Activated CD4-positive, alpha-beta T cell treated with anti-CD3 and anti-CD28 coated beads, Interleukin-10, Interleukin-2, amounts not matched to agents 100 ng/mL and 50 ng/mL, durations not matched to agents 16 hours and 8 hours (primary cell): Measurements from ENCODE around the gene EXOC3L1.
A peak's percentile ranks its signal among the peaks of the same experiment; 100 is the strongest.

Experiments
- DNase-seq: peaks from one replicate; pipeline ENCODE4 v3.0.0-alpha.2; 2020

EXOC3L1 gene

GRCh38 chr16:67158637-67159600, 31.0 kb downstream of the EXOC3L1 start:
- DNase-seq, result peak; percentile 92

DNA sequence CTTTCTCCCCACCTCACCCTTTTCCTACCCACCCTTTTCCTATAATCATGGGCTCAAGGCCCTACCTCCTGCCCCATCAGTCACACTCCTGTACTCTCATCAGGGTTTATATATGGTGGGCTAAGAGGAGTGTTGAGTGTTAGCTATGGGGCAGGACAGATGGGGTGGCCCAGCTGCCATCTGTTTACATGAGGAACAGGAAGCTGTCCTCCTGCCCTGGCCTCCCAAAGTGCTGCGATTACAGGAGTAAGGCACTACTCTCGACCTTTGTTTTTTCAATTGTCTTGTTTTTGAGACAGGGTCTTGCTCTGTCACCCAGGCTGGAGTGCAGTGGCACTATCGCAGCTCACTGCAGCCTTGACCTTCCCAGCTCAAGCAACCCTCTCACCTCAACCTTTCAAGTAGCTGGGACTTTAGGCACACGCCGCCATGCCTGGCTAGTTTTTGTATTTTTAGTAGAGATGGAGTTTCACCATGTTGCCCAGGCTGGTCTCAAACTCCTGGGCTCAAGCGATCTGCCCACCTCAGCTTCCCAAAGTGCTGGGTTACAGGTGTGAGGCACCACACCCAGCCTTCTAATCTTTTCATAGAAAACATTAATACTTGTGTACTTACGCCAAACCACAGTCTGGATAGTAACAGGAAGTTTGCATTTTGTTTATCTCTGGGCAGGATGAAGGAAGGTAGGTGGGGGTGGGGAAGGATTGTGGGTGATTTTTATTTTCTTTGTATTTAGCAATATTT, 31.9 kb downstream of the EXOC3L1 start:
- DNase-seq, result no peak

DNA sequence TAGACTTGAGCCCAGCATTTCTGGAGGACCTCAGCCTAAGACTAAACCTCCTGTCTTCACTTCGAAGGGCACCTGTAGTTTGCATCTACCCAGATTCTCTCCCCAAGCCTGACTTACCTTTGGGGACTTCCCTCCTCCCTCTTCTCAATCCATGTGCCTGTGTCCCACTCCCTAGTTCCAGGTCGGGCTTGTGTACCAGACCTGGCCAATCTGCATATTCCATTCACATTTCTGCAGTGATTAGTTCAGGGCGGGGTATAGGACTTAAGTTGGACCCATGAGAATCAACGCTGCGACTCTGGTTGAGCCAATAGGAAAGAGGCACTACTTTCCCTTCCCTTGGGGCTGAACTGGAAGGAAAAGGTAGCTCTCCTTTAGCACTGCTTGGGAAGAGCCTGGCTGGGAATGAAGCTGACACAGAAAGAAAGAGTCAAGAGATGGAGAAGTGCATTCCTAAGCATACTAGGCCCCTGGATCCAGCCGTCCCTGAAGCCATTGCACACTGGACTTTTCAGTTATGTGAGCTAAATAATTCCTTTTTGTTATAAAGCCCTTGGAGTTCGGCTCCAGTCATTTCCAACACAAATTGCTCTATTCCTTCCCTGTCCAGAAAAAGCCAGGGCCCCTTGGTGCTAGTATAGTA, 32.7 kb downstream of the EXOC3L1 start:
- DNase-seq, result no peak

DNA sequence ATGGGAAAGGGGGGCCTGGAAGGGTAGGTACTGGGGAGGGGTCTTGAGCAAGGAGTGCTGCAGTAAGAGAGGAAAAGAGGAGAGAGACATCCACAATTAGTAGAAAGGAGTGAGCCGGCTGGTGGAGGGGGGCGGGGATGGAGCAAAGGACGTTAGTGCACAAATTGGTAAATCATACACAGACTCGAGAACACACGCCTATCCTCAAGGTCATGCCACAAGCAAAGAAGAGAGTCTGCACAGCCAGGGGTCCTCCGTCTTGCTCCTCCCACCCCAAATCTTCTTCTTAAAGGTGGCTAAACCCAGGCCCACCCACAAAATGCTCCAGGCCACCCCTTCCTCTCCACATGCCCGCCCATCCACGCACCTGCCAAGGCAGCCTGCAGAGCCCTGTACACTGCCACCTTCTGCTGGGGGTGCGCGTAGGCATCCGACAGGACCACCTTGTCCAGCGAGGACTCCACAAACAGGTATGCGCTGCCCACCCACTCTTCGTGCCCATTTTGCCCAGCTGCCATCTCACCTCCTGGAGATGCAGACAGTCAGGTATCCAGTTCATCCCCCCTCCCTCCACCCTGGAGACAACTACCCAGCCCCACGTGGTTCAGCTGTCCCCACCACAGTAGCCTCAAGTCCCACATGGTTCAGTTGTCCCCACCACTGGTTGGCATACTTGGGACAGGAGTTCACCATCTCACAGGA, 33.6 kb downstream of the EXOC3L1 start:
- no peak for DNase-seq

DNA sequence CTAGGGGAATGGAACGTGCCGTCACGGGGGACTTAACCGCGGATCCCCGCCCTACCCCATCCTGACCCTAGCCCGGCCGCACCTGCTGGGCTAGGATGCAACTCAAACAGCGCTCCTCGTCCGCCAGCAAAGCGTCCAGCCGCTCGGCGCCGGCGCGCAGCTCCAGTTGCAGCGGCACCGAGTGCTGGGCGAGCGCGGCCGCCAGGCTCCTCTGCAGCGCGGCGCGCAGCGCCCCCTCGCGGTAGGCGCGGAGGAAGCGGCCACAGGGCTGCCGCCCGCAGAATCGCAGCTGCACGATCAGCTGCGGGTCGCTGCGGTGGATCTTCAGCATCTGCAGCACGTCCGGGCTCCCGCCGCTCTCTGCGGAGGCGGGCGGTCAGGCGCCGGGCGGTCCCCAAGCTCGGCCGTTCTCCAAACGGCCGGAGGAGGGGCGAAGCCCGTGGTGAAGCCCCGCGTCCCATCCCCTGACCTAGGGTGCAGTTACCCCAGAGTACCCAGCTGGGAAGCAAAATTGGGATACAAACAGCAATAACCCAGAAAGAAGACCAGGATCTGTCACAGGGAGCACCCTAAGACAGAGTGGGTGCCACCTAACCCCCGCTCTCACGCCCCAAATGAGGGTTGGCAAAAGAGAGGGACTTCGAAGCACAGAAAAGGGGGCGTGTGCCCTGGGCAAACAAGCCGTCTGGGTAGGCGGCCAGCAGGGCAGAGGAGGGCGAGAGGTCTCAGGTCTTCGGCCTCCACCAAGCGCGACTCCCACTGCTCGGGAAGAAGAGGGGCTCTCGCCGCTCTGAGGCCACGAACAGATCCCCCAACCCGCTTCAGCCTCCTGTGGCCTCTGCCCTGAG, 34.4 kb downstream of the EXOC3L1 start:
- DNase-seq, result peak; percentile 88

GRCh38 chr16:67154578-67155294, 35.2 kb downstream of the EXOC3L1 start:
- no peak for DNase-seq

DNA sequence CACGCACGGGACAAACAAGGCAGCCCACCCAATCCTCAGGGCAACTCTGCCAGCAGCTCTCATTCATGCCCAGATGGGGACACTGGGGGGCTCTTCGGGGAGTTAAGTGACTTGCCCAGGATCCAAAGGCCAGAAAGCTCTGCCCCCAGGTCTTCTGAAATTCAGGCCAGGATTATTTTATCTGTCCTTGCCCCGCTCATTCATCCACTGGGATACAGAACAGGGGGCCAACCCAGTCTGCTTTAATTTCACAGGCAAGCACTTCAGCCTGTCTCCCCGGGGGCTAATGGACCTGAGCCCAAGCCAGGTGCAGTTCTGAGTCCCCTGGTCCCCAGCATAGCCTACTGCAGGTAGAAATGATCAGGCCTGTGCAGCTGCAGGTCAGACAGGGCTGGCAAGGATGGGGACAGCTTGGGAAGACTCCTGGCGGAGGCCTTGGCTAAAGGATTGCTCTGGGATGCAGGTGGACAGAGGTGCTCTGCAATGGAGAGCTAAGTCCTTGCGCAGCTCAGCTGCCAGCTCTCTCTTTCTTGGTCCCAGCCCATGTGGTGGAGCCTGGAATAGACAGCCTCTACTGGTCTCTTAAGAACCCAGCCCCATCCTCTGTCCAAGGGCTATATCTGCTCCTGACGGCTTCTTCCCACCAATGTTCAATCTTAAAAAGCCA, 38.4 kb downstream of the EXOC3L1 start:
- DNase-seq, result no peak

- peak; percentile 51 for DNase-seq
Observed at GRCh38 chr16:67150833-67151396, 39.0 kb downstream of the EXOC3L1 start, which contains the start of gene B3GNT9. Gene B3GNT9, minus strand, starts transcription at chr16:67150998. Its CDS starts 513 bp downstream, at chr16:67150485.

DNA sequence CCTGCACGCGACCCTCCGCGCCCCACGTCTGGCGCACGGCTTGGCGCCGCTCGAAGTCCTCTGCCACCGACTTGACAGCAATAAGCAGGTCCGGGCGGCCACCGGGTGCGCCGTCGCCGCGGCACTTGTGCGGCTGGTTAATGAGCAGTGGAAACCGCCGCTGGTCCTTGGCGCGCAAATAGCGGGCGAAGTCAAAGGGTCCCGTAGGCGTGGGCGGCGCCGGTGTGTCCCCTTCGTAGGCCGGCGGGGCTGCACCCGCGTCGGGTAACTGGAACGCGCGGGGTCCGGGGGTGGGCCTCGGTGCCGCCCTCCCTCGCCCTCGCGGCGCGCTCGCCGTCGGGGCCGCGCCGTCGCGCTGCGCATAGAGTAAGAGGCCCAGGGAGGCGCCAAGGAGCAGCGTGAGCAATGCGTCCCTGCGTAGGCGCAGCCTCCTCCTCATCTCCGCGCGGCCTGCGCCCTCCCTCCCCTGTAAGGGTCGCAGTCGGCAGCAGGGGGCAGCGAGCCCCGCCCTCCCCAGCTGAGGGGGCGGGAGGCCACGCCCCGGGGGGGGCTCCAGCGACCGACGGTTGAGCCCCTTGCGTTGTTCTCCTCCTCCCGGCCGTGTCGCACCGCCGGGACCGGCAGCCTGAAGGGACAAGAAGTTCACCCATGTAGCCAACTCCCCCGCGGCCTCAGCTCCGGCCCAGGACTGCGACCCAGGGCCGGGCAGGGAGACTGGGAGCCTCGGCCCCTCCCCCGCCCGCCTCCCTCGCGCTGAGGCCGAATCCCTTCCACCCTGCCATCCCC, 39.7 kb downstream of the EXOC3L1 start:
- peak; percentile 61 for DNase-seq

GRCh38 chr16:67149276-67150046, 40.5 kb downstream of the EXOC3L1 start:
- DNase-seq, result no peak

DNA sequence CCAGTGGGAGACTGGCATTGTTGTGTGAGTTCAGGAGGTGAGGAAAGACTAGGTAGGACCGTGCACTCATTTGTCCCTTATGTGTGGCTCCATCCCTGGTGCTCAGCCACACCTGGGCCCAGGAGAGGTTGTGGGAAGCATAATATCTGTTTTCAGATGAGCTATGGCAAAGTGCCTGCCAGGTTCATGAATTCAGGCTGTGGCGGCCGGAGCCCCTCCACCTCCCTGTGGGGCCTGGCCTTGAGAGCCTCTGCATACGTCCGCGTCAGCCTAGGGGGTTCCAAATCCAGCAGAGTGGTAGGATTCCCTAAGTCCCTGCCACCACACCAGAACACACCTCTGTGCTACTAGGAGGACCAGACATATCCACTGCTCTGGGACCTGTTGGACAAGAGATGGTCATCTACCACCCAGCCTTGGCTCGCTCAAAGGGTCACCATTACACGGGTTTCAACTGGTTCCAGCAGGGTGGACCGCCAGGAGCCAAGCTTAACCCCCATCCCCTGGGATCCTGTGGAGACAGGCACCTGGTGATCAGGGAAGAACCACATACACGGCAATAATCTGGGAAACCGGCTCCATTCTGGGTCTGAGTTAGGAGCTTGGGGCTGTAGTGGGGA, 41.2 kb downstream of the EXOC3L1 start:
- DNase-seq, result no peak

GRCh38 chr16:67148221-67148620, 41.7 kb downstream of the EXOC3L1 start:
- DNase-seq, result no peak

- no peak for DNase-seq
Observed at GRCh38 chr16:67147437-67148140, 42.3 kb downstream of the EXOC3L1 start.

GRCh38 chr16:67146523-67147357, 43.2 kb downstream of the EXOC3L1 start:
- DNase-seq, result no peak

DNA sequence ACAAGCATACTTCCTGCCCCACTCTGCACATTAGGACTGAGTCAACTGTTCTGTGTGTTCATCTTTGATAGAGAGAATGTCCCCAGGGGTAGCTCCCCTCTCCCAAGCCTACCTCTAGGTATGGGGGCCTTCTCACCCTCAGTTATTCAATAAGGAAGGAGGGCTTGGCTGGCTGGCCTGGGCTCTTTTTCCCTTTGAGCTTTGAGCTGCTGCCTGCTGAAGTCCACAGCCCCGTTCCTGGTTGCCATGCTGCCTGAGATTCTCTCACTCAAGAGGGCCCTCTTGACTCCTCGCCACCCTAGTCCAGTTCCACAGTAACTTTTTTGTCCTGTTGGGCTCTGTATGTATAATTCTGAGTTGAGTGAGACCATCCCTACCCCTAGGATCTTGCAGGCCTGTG, 44.2 kb downstream of the EXOC3L1 start:
- no peak for DNase-seq

DNA sequence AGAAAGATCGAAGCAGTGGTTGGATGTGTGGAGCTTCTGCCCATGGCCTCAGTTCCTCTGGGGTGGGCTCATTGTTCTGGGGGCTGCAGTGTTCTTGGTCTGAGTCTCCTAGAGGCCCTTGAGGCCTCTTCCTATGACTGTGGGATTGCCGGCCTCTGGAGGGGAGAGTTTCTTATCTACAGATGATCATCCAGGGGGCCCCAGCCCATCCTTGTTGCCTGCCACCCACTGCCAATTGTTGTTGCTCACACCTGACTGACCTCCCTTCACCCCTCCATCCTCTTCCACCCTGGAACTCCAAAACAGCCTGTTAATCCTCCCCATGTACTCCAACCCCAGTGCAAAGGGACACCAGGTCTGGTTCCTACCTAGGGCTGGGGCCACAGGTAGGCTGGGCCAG, 45.0 kb downstream of the EXOC3L1 start:
- DNase-seq, result no peak
